HCT116 (cell line): Measurements from ENCODE around the gene TCEA2. TPM values are rescaled to one million over a fixed set of nuclear protein-coding genes. Genes with fewer than 3 reads are reported as not detected.

Experiments used
- ATAC-seq: fragments of 200-7000 bp; cut with Tn5 transposase; 2 replicates; pipeline ENCODE4 v1.9.1; 2020; ENCODE audit warnings: mild to moderate bottlenecking, moderate library complexity
- BruUV-seq: library from RNA; stranded (reverse); fragments of 400-500 nt; replicated peaks from 2 replicates; lab custom pipeline; 2021; lab: Mats Ljungman, UMichigan
- CTCF ChIA-PET: fragments of 300-600 bp; sonication (Branson Sonifier 250); formaldehyde crosslinking; loops from one replicate; lab custom pipeline; 2021; ENCODE audit warnings: antibody characterized with exemption; lab: Charles Lee
- POLR2A ChIA-PET: fragments of 300-600, 350-600 bp; sonication (Branson Sonifier 250); formaldehyde crosslinking; loops from one replicate; lab custom pipeline; 2021; ENCODE audit warnings: antibody characterized with exemption; lab: Charles Lee
- RAD21 ChIA-PET, 2 experiments: fragments of 300-600 bp; sonication (Branson Sonifier 250); formaldehyde crosslinking; loops; one replicate each; lab custom pipeline; 2023; ENCODE audit warnings: low total read pairs in 2 of 2; ENCODE audit not compliant: uncharacterized antibody in 2 of 2, unreplicated experiment in 2 of 2, low non-redundant PET in 1 of 2; lab: Charles Lee
- DNase-seq: peaks from one replicate; pipeline ENCODE4 v3.0.0-alpha.2; 2010; ENCODE audit warnings: low read depth, low spot score
- H2AFZ ChIP-seq: fragments of 200-600 bp; shearing (Covaris generic), sonication (generic); 2 replicates; pipeline ENCODE4 v1.6.1; 2017; ENCODE audit warnings: low read depth, mixed run types, mixed read lengths, antibody characterized with exemption, low read length; ENCODE audit not compliant: poor library complexity, severe bottlenecking
- H3K27ac ChIP-seq: 2 replicates; pipeline ENCODE4 v1.5.1; 2012; ENCODE audit warnings: low read depth, low read length
- H3K27me3 ChIP-seq: fragments of 200-600 bp; sonication (generic); 2 replicates; pipeline ENCODE4 v1.6.1; 2016; ENCODE audit warnings: mixed run types, low read length, mixed read lengths; ENCODE audit not compliant: insufficient read depth
- H3K36me3 ChIP-seq, 2 experiments: fragments of 200-500 bp in 1 of 2; fragments of 200-600 bp in 1 of 2; sonication (Bioruptor generic) in 1 of 2; sonication (generic) in 1 of 2; 2 replicates each; pipeline versions ENCODE4 v1.5.1 to v1.6.1; 2014 to 2016; ENCODE audit warnings: low read length in 2 of 2, inconsistent platforms in 1 of 2, mixed read lengths in 1 of 2, mixed run types in 1 of 2; ENCODE audit not compliant: insufficient read depth in 2 of 2, control insufficient read depth in 1 of 2
- H3K4me1 ChIP-seq, 2 experiments: fragments of 200-600 bp in 1 of 2; sonication (generic) in 1 of 2; 2 replicates each; pipeline versions ENCODE4 v1.5.1 to v1.6.1; 2012 to 2017; ENCODE audit warnings: low read length in 2 of 2, inconsistent platforms in 1 of 2, mild to moderate bottlenecking in 1 of 2, mixed read lengths in 1 of 2, mixed run types in 1 of 2, moderate library complexity in 1 of 2; ENCODE audit not compliant: insufficient read depth in 2 of 2, control insufficient read depth in 1 of 2
- H3K4me2 ChIP-seq: fragments of 200-600 bp; sonication (generic); 2 replicates; pipeline ENCODE4 v1.6.1; 2017; ENCODE audit warnings: mixed run types, low read length, mixed read lengths
- H3K4me3 ChIP-seq, 2 experiments: fragments of 200-600 bp in 1 of 2; sonication (generic) in 1 of 2; replicated peaks in 1 of 2; 2 replicates each; pipeline ENCODE4 v1.5.1; 2011 to 2016; ENCODE audit warnings: low read length in 2 of 2, control low read depth in 1 of 2, low read depth in 1 of 2, mild to moderate bottlenecking in 1 of 2, mixed read lengths in 1 of 2, mixed run types in 1 of 2
- H3K79me2 ChIP-seq: fragments of 200-600 bp; sonication (generic); 2 replicates; pipeline ENCODE4 v1.6.1; 2017; ENCODE audit warnings: mild to moderate bottlenecking, mixed run types, low read length, moderate library complexity, mixed read lengths; ENCODE audit not compliant: insufficient read depth
- H3K9ac ChIP-seq: fragments of 200-600 bp; sonication (generic); 2 replicates; pipeline ENCODE4 v1.6.1; 2016; ENCODE audit warnings: low read length, mixed read lengths
- H3K9me2 ChIP-seq: fragments of 200-600 bp; sonication (generic), shearing (Covaris generic); 2 replicates; pipeline ENCODE4 v1.6.1; 2017; ENCODE audit warnings: mixed run types, mild to moderate bottlenecking, moderate library complexity; ENCODE audit not compliant: insufficient read depth
- H3K9me3 ChIP-seq, 2 experiments: fragments of 200-500 bp in 1 of 2; fragments of 200-600 bp in 1 of 2; sonication (Bioruptor generic) in 1 of 2; sonication (generic) in 1 of 2; 2 replicates each; pipeline ENCODE4 v1.6.1; 2014 to 2017; ENCODE audit warnings: low read length in 2 of 2, mixed read lengths in 2 of 2, inconsistent platforms in 1 of 2, low read depth in 1 of 2, mild to moderate bottlenecking in 1 of 2, mixed run types in 1 of 2, moderate library complexity in 1 of 2; ENCODE audit not compliant: control insufficient read depth in 1 of 2, insufficient read depth in 1 of 2
- H4K20me1 ChIP-seq: fragments of 200-600 bp; sonication (generic), shearing (Covaris generic); 2 replicates; pipeline ENCODE4 v1.6.1; 2017; ENCODE audit warnings: mixed run types, mild to moderate bottlenecking, moderate library complexity; ENCODE audit not compliant: insufficient read depth
- ATF3 ChIP-seq: IDR thresholded peaks from 2 replicates; pipeline ENCODE4 v1.6.1; 2012
- CBX3 ChIP-seq: IDR thresholded peaks from 2 replicates; pipeline ENCODE4 v1.6.1; 2012; ENCODE audit warnings: low read depth
- CEBPB ChIP-seq: IDR thresholded peaks from 2 replicates; pipeline ENCODE4 v1.6.1; 2012; ENCODE audit warnings: low read depth
- EGR1 ChIP-seq: IDR thresholded peaks from 2 replicates; pipeline ENCODE4 v1.6.1; 2012; ENCODE audit warnings: low read depth
- ELF1 ChIP-seq: IDR thresholded peaks from 2 replicates; pipeline ENCODE4 v1.6.1; 2012; ENCODE audit warnings: low read depth, borderline replicate concordance
- EZH2 ChIP-seq: fragments of 200-600 bp; sonication (generic); IDR thresholded peaks from 2 replicates; pipeline ENCODE4 v1.6.1; 2017; ENCODE audit warnings: antibody characterized with exemption, mixed run types
- EZH2phosphoT487 ChIP-seq: fragments of 200-600 bp; IDR thresholded peaks from 2 replicates; pipeline ENCODE4 v1.6.1; 2018; ENCODE audit warnings: antibody characterized with exemption, borderline replicate concordance
- JUND ChIP-seq: IDR thresholded peaks from 2 replicates; pipeline ENCODE4 v1.6.1; 2012
- MAX ChIP-seq: IDR thresholded peaks from 2 replicates; pipeline ENCODE4 v1.6.1; 2012
- POLR2AphosphoS5 ChIP-seq: IDR thresholded peaks from 2 replicates; pipeline ENCODE4 v1.6.1; 2011; ENCODE audit warnings: mild to moderate bottlenecking, low read depth, low read length, moderate library complexity
- REST ChIP-seq: IDR thresholded peaks from 2 replicates; pipeline ENCODE4 v1.6.1; 2012; ENCODE audit warnings: low read depth
- SP1 ChIP-seq: IDR thresholded peaks from 2 replicates; pipeline ENCODE4 v1.6.1; 2012; ENCODE audit warnings: low read depth
- ZBTB33 ChIP-seq: IDR thresholded peaks from 2 replicates; pipeline ENCODE4 v1.6.1; 2011; ENCODE audit warnings: mild to moderate bottlenecking, low read length, moderate library complexity; ENCODE audit not compliant: insufficient replicate concordance; ENCODE audit errors: extremely low read depth
- intact Hi-C: fragments of 100-400 bp; cut with micrococcal nuclease; formaldehyde crosslinking; loops from 2 replicates; pipeline ENCODE4 v1.10.0; 2022
- total RNA-seq: library from RNA; stranded (reverse); gene quantifications from one replicate; pipeline ENCODE4 v1.2.1, GENCODE V29; 2021; ENCODE audit not compliant: unreplicated experiment

The TCEA2 gene
- total RNA-seq, 1 experiment from 2014 or later, result 29.7 TPM

GRCh38 chr20:64105846-64106434, 42.9 kb downstream of the TCEA2 start:
- RAD21 ChIA-PET, result no interaction called here
- DNase-seq, result no peak
- no peaks in the 10 kb centered on the region for H3K36me3 ChIP-seq
- no peak overlapping the region for H3K4me3 ChIP-seq
- no TSS peak for BruUV-seq
- H3K9me3 ChIP-seq, result no peaks in the 10 kb centered on the region
- no peak overlapping the region for H3K27ac ChIP-seq
- POLR2A ChIA-PET, result no interaction called here
- intact Hi-C loops, result no loop called here
- no peak overlapping the region for H3K4me2 ChIP-seq
- H3K9ac ChIP-seq, result no peak overlapping the region
- no peaks in the 10 kb centered on the region for H4K20me1 ChIP-seq
- H3K79me2 ChIP-seq, result no peaks in the 10 kb centered on the region
- H3K4me1 ChIP-seq, result peaks cover 4 to 13% of the 10 kb centered on the region in 2 experiments; a peak in 2 of 4 replicates
- TF ChIP-seq EZH2phosphoT487 (no peak), REST (no peak), ATF3 (no peak), CEBPB (no peak)
- ATAC-seq, result no peak
- H2AFZ ChIP-seq, result no peak overlapping the region
- no peaks in the 10 kb centered on the region for H3K27me3 ChIP-seq
- CTCF ChIA-PET, result no interaction called here
- no peaks in the 10 kb centered on the region for H3K9me2 ChIP-seq

- Histone ChIP-seq H3K27ac (no peak overlapping the region), H3K27me3 (no peaks in the 10 kb centered on the region), H4K20me1 (no peaks in the 10 kb centered on the region), H3K79me2 (no peaks in the 10 kb centered on the region), H3K4me3 (no peak overlapping the region), H2AFZ (no peak overlapping the region), H3K36me3 (no peaks in the 10 kb centered on the region), H3K9ac (no peak overlapping the region), H3K9me2 (no peaks in the 10 kb centered on the region), H3K9me3 (no peaks in the 10 kb centered on the region), H3K4me1 (peaks cover 4 to 12% of the 10 kb centered on the region in 2 experiments; a peak in 2 of 4 replicates), H3K4me2 (no peak overlapping the region)
- DNase-seq, result no peak
- RAD21 ChIA-PET, result no interaction called here
- ATAC-seq, result no peak
- POLR2A ChIA-PET, result no interaction called here
- no TSS peak for BruUV-seq
- CTCF ChIA-PET, result no interaction called here
- intact Hi-C loops, result no loop called here
- TF ChIP-seq EZH2, result no peak
- no peak for TF ChIP-seq POLR2AphosphoS5
- no peak for TF ChIP-seq CBX3
- no peak for TF ChIP-seq SP1
- TF ChIP-seq MAX, result no peak
- no peak for TF ChIP-seq JUND
- no peak for TF ChIP-seq ELF1
- TF ChIP-seq EGR1, result no peak
- TF ChIP-seq ZBTB33, result no peak
These were observed 43.5 kb downstream of the TCEA2 start for GRCh38 chr20:64106435-64106961.
